Endothelial cell of umbilical vein (primary cell): ENCODE measurements around the gene PANK2. TPM values are rescaled to one million over a fixed set of nuclear protein-coding genes. Genes with fewer than 3 reads are reported as not detected.

Experiments
- BruUV-seq: library from RNA; stranded (reverse); fragments of 400-500 nt; replicated peaks from 2 replicates; lab custom pipeline; 2021; lab: Mats Ljungman, UMichigan
- CTCF ChIA-PET: fragments of 300-600, 350-600 bp; sonication (Branson Sonifier 250); formaldehyde crosslinking; loops from one replicate; lab custom pipeline; 2021; ENCODE audit warnings: antibody characterized with exemption, inconsistent platforms; lab: Charles Lee
- POLR2A ChIA-PET: fragments of 300-600, 350-600 bp; sonication (Branson Sonifier 250); formaldehyde crosslinking; loops from one replicate; lab custom pipeline; 2021; ENCODE audit warnings: antibody characterized with exemption, inconsistent platforms; lab: Charles Lee
- DNase-seq: peaks from one replicate; pipeline ENCODE4 v3.0.0-alpha.2; 2011; ENCODE audit warnings: low read depth, low spot score
- FAIRE-seq: peaks from 2 replicates; lab custom pipeline; 2011; peaks lifted over from hg19 to GRCh38; lab: Jason Lieb, UNC
- H2AFZ ChIP-seq: 2 replicates; pipeline ENCODE4 v1.6.0; 2012; ENCODE audit warnings: low read depth, low read length, control low read depth, inconsistent platforms
- H3K27ac ChIP-seq: 2 replicates; pipeline ENCODE4 v1.5.1; 2011; ENCODE audit warnings: low read depth, mild to moderate bottlenecking, control low read depth, low read length, moderate library complexity; ENCODE audit not compliant: insufficient read depth
- H3K27me3 ChIP-seq, 2 experiments: 2 replicates each; pipeline versions ENCODE4 v1.6.0 to v1.6.1; 2011; ENCODE audit warnings: low read length in 2 of 2, mixed read lengths in 1 of 2; ENCODE audit not compliant: control insufficient read depth in 2 of 2, insufficient read depth in 2 of 2
- H3K36me3 ChIP-seq, 2 experiments: 2 replicates in 1 of 2; 3 replicates in 1 of 2; pipeline ENCODE4 v1.5.1; 2011; ENCODE audit warnings: low read length in 2 of 2, mild to moderate bottlenecking in 1 of 2, moderate library complexity in 1 of 2; ENCODE audit not compliant: control insufficient read depth in 2 of 2, insufficient read depth in 2 of 2; ENCODE audit errors: extremely low read depth in 1 of 2
- H3K4me1 ChIP-seq: 3 replicates; pipeline ENCODE4 v1.5.1; 2011; ENCODE audit warnings: mild to moderate bottlenecking, low read length; ENCODE audit not compliant: control insufficient read depth, insufficient read depth; ENCODE audit errors: extremely low read depth
- H3K4me2 ChIP-seq: 2 replicates; pipeline ENCODE4 v1.6.1; 2011; ENCODE audit warnings: low read length, control low read depth, mixed read lengths; ENCODE audit not compliant: insufficient read depth
- H3K4me3 ChIP-seq, 3 experiments: fragments of 200-600 bp in 1 of 3; sonication (generic), shearing (Covaris generic) in 1 of 3; replicated peaks in 1 of 3; 2 replicates each; pipeline ENCODE4 v1.5.1; 2011 to 2016; ENCODE audit warnings: control low read depth in 3 of 3, low read length in 3 of 3, mild to moderate bottlenecking in 2 of 3, inconsistent platforms in 1 of 3, low read depth in 1 of 3, moderate library complexity in 1 of 3; ENCODE audit not compliant: insufficient read depth in 1 of 3
- H3K79me2 ChIP-seq: 2 replicates; pipeline ENCODE4 v1.6.0; 2012; ENCODE audit warnings: low read length, inconsistent platforms; ENCODE audit not compliant: control insufficient read depth, insufficient read depth
- H3K9ac ChIP-seq: replicated peaks from 2 replicates; pipeline ENCODE3; 2011; ENCODE audit warnings: low read length, control low read depth; ENCODE audit not compliant: insufficient read depth; ENCODE audit errors: extremely low read depth
- H3K9me1 ChIP-seq: replicated peaks from 3 replicates; pipeline ENCODE4 v1.6.0; 2011; ENCODE audit warnings: mild to moderate bottlenecking, low read length; ENCODE audit not compliant: control insufficient read depth, insufficient read depth; ENCODE audit errors: extremely low read depth
- H3K9me3 ChIP-seq: replicated peaks from 2 replicates; pipeline ENCODE4 v1.5.1; 2012; ENCODE audit warnings: low read length, inconsistent platforms; ENCODE audit not compliant: control insufficient read depth, insufficient read depth
- H4K20me1 ChIP-seq: replicated peaks from 2 replicates; pipeline ENCODE3; 2011; ENCODE audit warnings: mild to moderate bottlenecking, low read length; ENCODE audit not compliant: control insufficient read depth, insufficient read depth; ENCODE audit errors: extremely low read depth
- CTCF ChIP-seq, 2 donors: IDR thresholded peaks; 1 replicate in 1 of 2; 2 replicates in 1 of 2; pipeline ENCODE4 v1.5.1; 2011; ENCODE audit warnings: low read length in 2 of 2, mild to moderate bottlenecking in 2 of 2, moderate library complexity in 2 of 2, control low read depth in 1 of 2, inconsistent platforms in 1 of 2, low read depth in 1 of 2; ENCODE audit not compliant: insufficient read depth in 1 of 2; ENCODE audit errors: extremely low read depth in 1 of 2
- EZH2 ChIP-seq: IDR thresholded peaks from 2 replicates; pipeline ENCODE4 v1.6.1; 2012; ENCODE audit warnings: borderline replicate concordance, low read depth, mild to moderate bottlenecking, moderate library complexity, low read length, inconsistent platforms; ENCODE audit not compliant: severe bottlenecking
- FOS ChIP-seq: IDR thresholded peaks from 2 replicates; pipeline ENCODE4 v1.6.1; 2011; ENCODE audit warnings: mild to moderate bottlenecking, low read length, moderate library complexity, borderline replicate concordance; ENCODE audit not compliant: insufficient read depth
- GATA2 ChIP-seq: IDR thresholded peaks from 2 replicates; pipeline ENCODE4 v1.7.0; 2011; ENCODE audit warnings: low read depth, mild to moderate bottlenecking, moderate library complexity, mixed read lengths, low read length; ENCODE audit not compliant: insufficient read length, insufficient read depth
- JUN ChIP-seq: IDR thresholded peaks from 2 replicates; pipeline ENCODE4 v1.6.1; 2011; ENCODE audit warnings: borderline replicate concordance, low read depth; ENCODE audit not compliant: insufficient read length, insufficient read depth
- MAX ChIP-seq: IDR thresholded peaks from 2 replicates; pipeline ENCODE4 v1.6.1; 2011; ENCODE audit not compliant: insufficient read depth, insufficient read length
- MYC ChIP-seq: IDR thresholded peaks from one replicate; pipeline ENCODE4 v1.6.1; 2011; ENCODE audit warnings: mild to moderate bottlenecking, low read depth, low read length
- POLR2A ChIP-seq: IDR thresholded peaks from 2 replicates; pipeline ENCODE4 v1.6.1; 2012; ENCODE audit warnings: low read depth, mild to moderate bottlenecking, control low read depth, low read length
- POLR2AphosphoS5 ChIP-seq: IDR thresholded peaks from 2 replicates; pipeline ENCODE4 v1.6.1; 2012; ENCODE audit warnings: low read depth, mild to moderate bottlenecking, control low read depth, low read length, moderate library complexity; ENCODE audit not compliant: insufficient read depth
- dilution Hi-C: fragments of 300-500 bp; cut with MboI; formaldehyde crosslinking; loops from one replicate; pipeline ENCODE4 v1.15.0; 2019; ENCODE audit warnings: low sequenced_read_pairs; ENCODE audit not compliant: extremely low pct_ligation_motif_present
- intact Hi-C: fragments of 100-400 bp; cut with micrococcal nuclease; formaldehyde crosslinking; loops from one replicate; pipeline ENCODE4 v1.10.0; 2022
- polyA plus RNA-seq, 4 experiments: library from polyadenylated mRNA; depleted of rRNA in 3 of 4; stranded (reverse) in 3 of 4; unstranded in 1 of 4; fragments of >200 nt; gene quantifications; 2 replicates each; pipeline versions ENCODE4 v1.2.1 to v1.2.3, GENCODE V29; 2011 to 2012; ENCODE audit warnings: missing spikeins in 1 of 4
- total RNA-seq: library from RNA; stranded (reverse); gene quantifications from 2 replicates; pipeline ENCODE4 v1.2.3, GENCODE V29; 2021

PANK2 gene
- total and polyA plus RNA-seq, 2 donors (not counting 3 experiments of a cell fraction or from before 2014, with no cell fraction given), result 18.9 to 54.3 TPM

- H4K20me1 ChIP-seq, result peaks cover 30% of the 10 kb centered on the region
- intact Hi-C loops, result no loop called here
- H3K4me2 ChIP-seq, result no peak overlapping the region
These were observed 7.1 kb downstream of the PANK2 start for GRCh38 chr20:3896302-3896701.

More at GRCh38 chr20:3896302-3896701, 7.1 kb downstream of the PANK2 start:
- ChIA-PET POLR2A (no interaction called here), CTCF (interaction anchor here (0.6 to 0.8 kb wide), 2 partner anchors 79 to 149 kb away, joined by 3 read pairs; no protein-coding TSS in a partner anchor)
- no peak for TF ChIP-seq MYC
- no peak for TF ChIP-seq CTCF (IDR thresholded peaks at IDR 0.05; ENCODE audit: extremely low read depth in 1 of 2, insufficient read depth in 1 of 2, low read depth in 1 of 2, low read length in 2 of 2)
- no peak for TF ChIP-seq FOS
- no peak for TF ChIP-seq POLR2A
- no peak for TF ChIP-seq GATA2
- TF ChIP-seq POLR2AphosphoS5, result peak; percentile 9
- TF ChIP-seq MAX, result no peak
- TF ChIP-seq EZH2, result no peak
- TF ChIP-seq JUN, result no peak
- H3K4me3 ChIP-seq, result no peak overlapping the region
- peaks cover 0 to 3% of the 10 kb centered on the region in 2 experiments for H3K36me3 ChIP-seq
- H3K9me3 ChIP-seq, result no peaks in the 10 kb centered on the region
- H3K4me1 ChIP-seq, result peaks cover 61% of the 10 kb centered on the region
- H2AFZ ChIP-seq, result no peak overlapping the region
- H3K9ac ChIP-seq, result no peak overlapping the region
- peaks cover 99% of the 10 kb centered on the region for H3K79me2 ChIP-seq
- no peaks in the 10 kb centered on the region for H3K27me3 ChIP-seq
- peak; percentile 81 for FAIRE-seq
- dilution Hi-C loops, result no loop called here
- H3K27ac ChIP-seq, result peak overlapping the region; percentile 1
- H3K9me1 ChIP-seq, result no peaks in the 10 kb centered on the region
- BruUV-seq, result no TSS peak
- peak; percentile 60 for DNase-seq
